ENCODE measurements around the gene SMIM38. TPM values are rescaled to one million over a fixed set of nuclear protein-coding genes. Genes with fewer than 3 reads are reported as not detected.
A peak's percentile ranks its signal among the peaks of the same experiment; 100 is the strongest.

The SMIM38 gene
- total RNA-seq (1 to 10 TPM in 1 of 2 donors, under 1 TPM in 1; 0.59 to 1.2 TPM), polyA plus RNA-seq (ENCODE audit: insufficient read length in 2 of 2) (under 1 TPM; 0.19 to 0.59 TPM)
- long read RNA-seq, donor 1 = 0 reads
- long read RNA-seq, donor 2 = 0 reads
- long read RNA-seq, donor 3 = 0 reads
- long read RNA-seq, donor 4 = 0 reads

DNA sequence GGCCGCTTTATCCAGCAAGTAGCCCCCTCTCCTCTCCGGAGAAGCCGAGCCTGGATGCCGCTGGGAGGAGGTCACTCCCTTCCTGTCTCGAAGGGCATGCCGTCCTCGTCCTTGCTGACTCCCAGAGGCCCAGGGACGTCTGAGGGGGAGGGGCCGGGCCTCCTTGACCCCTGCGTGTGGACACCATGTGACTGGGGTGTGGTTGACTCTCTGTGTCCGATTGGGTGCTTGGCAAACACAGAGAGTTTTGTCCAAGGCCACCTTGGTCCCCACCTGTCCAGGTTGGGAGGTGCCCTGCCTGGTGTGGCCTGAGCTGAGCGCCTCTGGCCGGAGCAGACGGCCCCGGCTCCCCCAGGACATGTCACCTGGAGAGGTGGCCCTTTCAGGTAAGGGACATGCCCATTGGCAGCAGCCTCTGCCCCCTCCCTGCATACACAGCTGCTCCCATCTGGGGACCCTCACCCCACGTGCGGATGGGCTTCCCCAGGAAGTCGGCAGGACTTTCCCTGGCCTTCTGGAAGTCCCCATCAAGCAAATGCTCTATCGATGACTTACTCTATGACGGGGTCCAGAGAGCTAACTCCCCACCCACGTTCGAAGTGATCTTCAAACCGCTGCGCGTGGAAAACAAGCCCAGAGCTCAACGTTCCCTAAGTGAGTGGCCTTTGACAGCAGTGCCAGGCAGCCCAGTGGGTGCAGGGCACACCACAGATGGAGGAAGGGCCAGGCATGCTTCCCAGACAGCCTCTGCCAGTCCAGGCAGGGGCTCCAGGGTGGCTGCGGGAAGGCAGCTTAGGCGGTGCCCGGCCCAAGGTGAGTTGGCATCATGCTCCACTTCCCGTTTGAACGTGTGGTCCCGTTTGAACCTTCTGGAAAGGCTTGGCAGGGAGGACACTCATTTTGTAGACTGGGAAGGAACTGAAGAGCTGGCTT is at the start of gene SMIM38:
Gene SMIM38 (plus strand): TSS at position 634 of the 933 bp plus-strand sequence. CDS start 1,912 bp downstream, outside the sequence.
- peak within 1 kb of the TSS; percentile 96 for H3K27ac ChIP-seq (ENCODE audit: low read depth, low read length)
- no peak within 1 kb of the TSS for H3K4me3 ChIP-seq (ENCODE audit: low read depth, low read length)
- WGBS (ENCODE audit: insufficient coverage) = 73% methylated on average over 31 of the region's 32 CpGs
- H3K9me3 ChIP-seq (ENCODE audit: control insufficient read depth, insufficient read depth, low read length) = peaks cover 2% of the 10 kb centered on the region
- no peak for DNase-seq (ENCODE audit: low read depth in 4 of 6, low spot score in 6 of 6)
- peaks cover 9% of the 10 kb centered on the region for H3K36me3 ChIP-seq (ENCODE audit: control insufficient read depth, insufficient read depth, low read length)
- peaks cover 9% of the 10 kb centered on the region for H3K27me3 ChIP-seq (ENCODE audit: control insufficient read depth, insufficient read depth, low read length)
- peaks cover 62% of the 10 kb centered on the region for H3K4me1 ChIP-seq (ENCODE audit: control insufficient read depth, insufficient read depth, low read length)

DNA sequence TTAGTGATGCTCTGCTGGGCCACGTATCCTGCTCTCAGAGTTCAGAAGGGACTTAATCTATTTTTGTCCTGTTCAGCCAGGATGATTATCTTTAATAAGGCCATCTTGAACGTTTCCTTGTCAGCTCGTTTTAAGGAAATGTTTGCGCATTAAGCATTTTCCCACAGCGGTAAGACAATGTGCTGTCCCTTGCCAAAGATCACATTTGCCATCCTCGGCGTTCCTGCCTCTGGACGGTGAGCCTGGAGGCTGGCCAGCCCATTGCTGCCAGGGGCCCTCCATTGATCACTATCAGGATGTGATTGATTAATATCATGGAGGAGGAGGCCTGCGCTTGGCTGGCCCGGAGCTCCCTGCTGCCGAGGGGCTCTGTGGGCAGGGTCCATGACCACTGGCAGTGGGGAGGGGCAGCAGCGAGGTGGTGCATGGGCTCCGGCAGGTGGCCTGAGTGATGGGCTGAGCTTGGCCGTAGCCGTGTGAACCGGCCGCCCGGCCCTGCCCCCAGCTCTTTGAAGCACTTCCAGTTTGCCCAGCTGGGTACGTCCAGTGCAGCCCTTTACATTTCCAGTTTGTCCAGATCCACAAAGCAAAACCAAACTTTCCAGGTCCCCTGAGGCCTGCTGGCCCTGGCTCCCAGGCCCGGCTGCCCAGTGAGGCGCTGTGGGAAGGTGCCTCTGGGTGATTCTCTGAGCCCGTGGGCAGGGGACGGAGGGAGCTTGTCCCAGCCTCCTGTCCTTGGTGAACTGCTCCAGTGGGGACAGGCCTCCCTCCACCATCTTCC is 49.5 kb upstream of the SMIM38 start:
- Histone ChIP-seq H3K4me3 (ENCODE audit: low read depth, low read length) (no peak overlapping the region), H3K27ac (ENCODE audit: low read depth, low read length) (no peak overlapping the region), H3K4me1 (ENCODE audit: control insufficient read depth, insufficient read depth, low read length) (peaks cover 48% of the 10 kb centered on the region), H3K27me3 (ENCODE audit: control insufficient read depth, insufficient read depth, low read length) (no peaks in the 10 kb centered on the region), H3K36me3 (ENCODE audit: control insufficient read depth, insufficient read depth, low read length) (peaks cover 6% of the 10 kb centered on the region), H3K9me3 (ENCODE audit: control insufficient read depth, insufficient read depth, low read length) (no peaks in the 10 kb centered on the region)
- DNase-seq (ENCODE audit: low read depth in 4 of 6, low spot score in 6 of 6) = peak in 1 of 6 donors; percentile 53
- WGBS (ENCODE audit: insufficient coverage) = 46% methylated on average over 23 of the region's 23 CpGs

DNA sequence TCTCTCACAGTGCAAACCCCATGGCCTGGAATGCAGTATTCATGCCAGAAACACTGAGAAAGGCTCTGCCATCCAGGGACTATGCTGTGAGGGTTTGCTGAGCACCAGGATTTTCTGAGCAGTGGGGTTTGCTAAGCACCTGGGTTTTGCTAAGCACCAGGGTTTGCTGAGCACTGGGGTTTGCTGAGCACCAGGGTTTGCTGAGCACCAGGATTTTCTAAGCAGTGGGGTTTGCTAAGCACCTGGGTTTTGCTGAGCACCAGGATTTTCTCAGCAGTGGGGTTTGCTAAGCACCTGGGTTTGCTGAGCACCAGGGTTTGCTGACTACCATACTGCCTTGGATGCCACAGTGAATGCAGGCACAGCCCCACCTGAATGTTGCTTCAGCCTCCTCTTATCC is 48.3 kb upstream of the SMIM38 start:
- Histone ChIP-seq H3K27ac (ENCODE audit: low read depth, low read length) (no peak overlapping the region), H3K9me3 (ENCODE audit: control insufficient read depth, insufficient read depth, low read length) (no peaks in the 10 kb centered on the region), H3K36me3 (ENCODE audit: control insufficient read depth, insufficient read depth, low read length) (peaks cover 6% of the 10 kb centered on the region), H3K4me1 (ENCODE audit: control insufficient read depth, insufficient read depth, low read length) (peaks cover 36% of the 10 kb centered on the region), H3K27me3 (ENCODE audit: control insufficient read depth, insufficient read depth, low read length) (no peaks in the 10 kb centered on the region), H3K4me3 (ENCODE audit: low read depth, low read length) (no peak overlapping the region)
- DNase-seq (ENCODE audit: low read depth in 4 of 6, low spot score in 6 of 6) = no peak

DNA sequence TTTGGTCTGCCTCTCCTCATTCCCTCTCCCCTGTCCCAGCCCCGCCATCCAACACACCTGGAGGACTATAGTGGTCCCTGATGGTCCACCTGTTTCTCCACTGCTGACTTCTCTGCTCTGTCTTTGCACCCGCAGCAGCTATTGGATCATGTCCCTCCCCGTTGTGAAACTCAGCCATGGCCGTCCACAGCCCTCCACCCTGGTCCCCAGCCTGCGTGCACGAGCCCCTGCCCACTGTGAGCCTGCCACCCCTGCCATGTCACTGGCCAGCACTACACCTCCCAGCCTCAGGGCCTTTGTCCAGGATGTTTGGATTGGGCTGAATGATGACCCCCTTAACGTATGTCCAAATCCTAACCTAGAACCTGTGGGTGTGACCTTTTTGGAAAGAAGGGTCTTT is 47.7 kb upstream of the SMIM38 start:
- H3K27me3 ChIP-seq (ENCODE audit: control insufficient read depth, insufficient read depth, low read length) = no peaks in the 10 kb centered on the region
- H3K4me1 ChIP-seq (ENCODE audit: control insufficient read depth, insufficient read depth, low read length) = peaks cover 30% of the 10 kb centered on the region
- no peak overlapping the region for H3K27ac ChIP-seq (ENCODE audit: low read depth, low read length)
- H3K4me3 ChIP-seq (ENCODE audit: low read depth, low read length) = no peak overlapping the region
- H3K36me3 ChIP-seq (ENCODE audit: control insufficient read depth, insufficient read depth, low read length) = peaks cover 6% of the 10 kb centered on the region
- no peak for DNase-seq (ENCODE audit: low read depth in 4 of 6, low spot score in 6 of 6)
- no peaks in the 10 kb centered on the region for H3K9me3 ChIP-seq (ENCODE audit: control insufficient read depth, insufficient read depth, low read length)
- WGBS (ENCODE audit: insufficient coverage) = 92% methylated on average over 7 of the region's 7 CpGs

DNA sequence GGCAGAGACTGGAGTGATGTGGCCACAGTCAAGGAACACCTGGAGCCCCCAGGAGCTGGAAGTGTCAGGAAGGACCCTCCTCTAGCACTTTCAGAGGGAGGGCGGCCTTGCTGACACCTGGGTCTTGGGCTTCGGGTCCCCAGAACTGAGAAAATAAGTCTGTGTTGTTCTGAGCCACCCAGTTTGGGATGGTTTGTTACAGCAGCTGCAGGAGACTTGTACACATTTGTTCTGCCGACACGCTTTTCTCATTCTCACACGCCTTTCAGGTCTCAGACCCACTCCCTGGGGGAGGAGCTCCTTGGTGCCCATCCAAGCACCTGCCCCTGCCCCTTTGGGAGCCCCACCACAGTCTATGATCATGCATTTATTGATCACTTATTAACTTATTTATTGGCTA is 47.2 kb upstream of the SMIM38 start:
- Histone ChIP-seq H3K4me3 (ENCODE audit: low read depth, low read length) (no peak overlapping the region), H3K4me1 (ENCODE audit: control insufficient read depth, insufficient read depth, low read length) (peaks cover 26% of the 10 kb centered on the region), H3K9me3 (ENCODE audit: control insufficient read depth, insufficient read depth, low read length) (no peaks in the 10 kb centered on the region), H3K36me3 (ENCODE audit: control insufficient read depth, insufficient read depth, low read length) (peaks cover 6% of the 10 kb centered on the region), H3K27ac (ENCODE audit: low read depth, low read length) (no peak overlapping the region), H3K27me3 (ENCODE audit: control insufficient read depth, insufficient read depth, low read length) (no peaks in the 10 kb centered on the region)
- no peak for DNase-seq (ENCODE audit: low read depth in 4 of 6, low spot score in 6 of 6)
- 100% methylated on average over 4 of the region's 5 CpGs for WGBS (ENCODE audit: insufficient coverage)

DNA sequence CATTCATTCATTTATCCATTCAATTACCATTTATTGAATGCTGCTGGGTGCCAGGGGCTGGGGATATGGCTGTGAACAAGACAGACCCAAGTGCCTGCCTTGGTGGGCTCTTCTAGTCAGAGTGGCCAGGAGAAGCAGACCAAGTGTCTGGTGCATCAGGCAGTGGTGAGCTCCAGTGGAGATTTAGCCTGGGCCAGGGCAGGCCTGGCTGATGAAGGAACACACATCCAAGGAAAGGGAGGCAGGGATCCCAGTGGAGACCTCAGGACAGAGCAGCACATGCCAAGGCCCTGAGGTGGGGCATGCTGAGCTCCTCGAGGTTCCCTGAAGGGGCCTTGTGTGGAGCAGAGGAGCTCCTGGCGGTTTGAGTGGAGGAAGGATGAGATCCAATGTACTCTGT is 46.6 kb upstream of the SMIM38 start:
- Histone ChIP-seq H3K4me1 (ENCODE audit: control insufficient read depth, insufficient read depth, low read length) (peaks cover 26% of the 10 kb centered on the region), H3K9me3 (ENCODE audit: control insufficient read depth, insufficient read depth, low read length) (no peaks in the 10 kb centered on the region), H3K27me3 (ENCODE audit: control insufficient read depth, insufficient read depth, low read length) (no peaks in the 10 kb centered on the region), H3K36me3 (ENCODE audit: control insufficient read depth, insufficient read depth, low read length) (peaks cover 6% of the 10 kb centered on the region), H3K4me3 (ENCODE audit: low read depth, low read length) (no peak overlapping the region), H3K27ac (ENCODE audit: low read depth, low read length) (no peak overlapping the region)
- 92% methylated on average over 2 of the region's 2 CpGs for WGBS (ENCODE audit: insufficient coverage)
- DNase-seq (ENCODE audit: low read depth in 4 of 6, low spot score in 6 of 6) = no peak

DNA sequence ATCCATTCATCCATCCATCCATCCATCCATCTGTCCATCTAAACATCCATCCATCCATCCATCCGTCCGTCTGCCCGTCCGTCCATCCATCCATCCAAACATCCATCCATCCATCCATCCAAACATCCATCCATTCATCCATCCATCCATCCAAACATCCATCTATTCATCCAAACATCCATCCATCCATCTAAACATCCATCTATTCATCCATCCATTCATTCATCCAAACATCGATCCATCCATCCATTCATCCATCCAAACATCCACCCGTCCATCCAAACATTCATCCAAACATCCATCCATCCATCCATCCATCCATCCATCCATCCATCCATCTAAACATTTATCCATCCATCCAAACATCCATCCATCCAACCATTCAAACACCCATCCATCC is 45.3 kb upstream of the SMIM38 start:
- Histone ChIP-seq H3K27me3 (ENCODE audit: control insufficient read depth, insufficient read depth, low read length) (no peaks in the 10 kb centered on the region), H3K4me3 (ENCODE audit: low read depth, low read length) (no peak overlapping the region), H3K4me1 (ENCODE audit: control insufficient read depth, insufficient read depth, low read length) (peaks cover 19% of the 10 kb centered on the region), H3K27ac (ENCODE audit: low read depth, low read length) (no peak overlapping the region), H3K9me3 (ENCODE audit: control insufficient read depth, insufficient read depth, low read length) (no peaks in the 10 kb centered on the region), H3K36me3 (ENCODE audit: control insufficient read depth, insufficient read depth, low read length) (peaks cover 8% of the 10 kb centered on the region)
- WGBS (ENCODE audit: insufficient coverage) = 98% methylated on average over 6 of the region's 6 CpGs
- no peak for DNase-seq (ENCODE audit: low read depth in 4 of 6, low spot score in 6 of 6)

DNA sequence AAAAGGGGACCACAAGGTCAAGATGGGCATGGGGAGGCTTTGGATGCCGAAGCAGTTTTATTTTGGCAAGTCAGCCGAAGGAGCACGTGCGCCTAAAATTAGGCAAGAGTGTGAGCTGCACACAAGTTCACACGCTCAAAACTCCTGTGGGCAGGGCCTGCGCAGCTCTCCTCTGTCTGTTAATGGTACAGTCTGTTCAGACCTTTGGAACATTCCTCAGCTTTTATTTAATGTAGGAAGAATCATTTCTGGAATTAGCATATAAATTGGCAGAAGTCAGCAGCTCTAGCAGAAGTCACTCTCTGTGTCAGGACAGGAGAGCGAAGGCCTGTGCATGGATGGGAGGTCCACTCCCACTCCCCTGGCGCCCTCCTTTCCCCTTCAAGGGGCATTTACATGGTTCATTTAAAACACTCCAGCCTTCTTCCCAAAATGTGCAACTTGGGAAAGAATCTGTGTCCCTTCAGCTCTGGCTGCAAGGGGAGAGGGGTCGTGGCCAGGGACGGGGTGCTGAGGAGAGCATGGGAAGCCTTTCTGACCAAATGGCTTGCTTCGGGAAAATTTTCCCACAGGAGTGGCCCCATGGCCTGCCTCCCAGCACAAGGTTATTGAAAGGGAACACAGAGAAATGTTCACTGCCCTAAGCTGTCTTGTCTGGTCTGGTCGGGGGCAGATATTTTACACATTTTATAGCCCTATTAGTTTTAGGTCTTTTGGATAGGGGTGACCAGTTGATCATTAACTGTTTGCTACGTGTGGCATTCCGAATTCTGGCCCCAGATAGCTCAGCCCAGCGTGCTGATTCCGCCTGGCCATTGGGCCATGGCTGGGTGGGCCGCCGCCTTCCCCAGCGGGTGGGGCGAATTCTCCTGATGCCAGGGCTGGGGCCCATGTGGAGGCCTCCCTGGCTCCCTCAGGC is 43.9 kb upstream of the SMIM38 start:
- peaks cover 4% of the 10 kb centered on the region for H3K4me1 ChIP-seq (ENCODE audit: control insufficient read depth, insufficient read depth, low read length)
- H3K36me3 ChIP-seq (ENCODE audit: control insufficient read depth, insufficient read depth, low read length) = peaks cover 12% of the 10 kb centered on the region
- no peaks in the 10 kb centered on the region for H3K27me3 ChIP-seq (ENCODE audit: control insufficient read depth, insufficient read depth, low read length)
- H3K4me3 ChIP-seq (ENCODE audit: low read depth, low read length) = no peak overlapping the region
- WGBS (ENCODE audit: insufficient coverage) = 84% methylated on average over 18 of the region's 20 CpGs
- peak in 1 of 6 donors; percentile 13 for DNase-seq (ENCODE audit: low read depth in 4 of 6, low spot score in 6 of 6)
- no peak overlapping the region for H3K27ac ChIP-seq (ENCODE audit: low read depth, low read length)
- no peaks in the 10 kb centered on the region for H3K9me3 ChIP-seq (ENCODE audit: control insufficient read depth, insufficient read depth, low read length)

DNA sequence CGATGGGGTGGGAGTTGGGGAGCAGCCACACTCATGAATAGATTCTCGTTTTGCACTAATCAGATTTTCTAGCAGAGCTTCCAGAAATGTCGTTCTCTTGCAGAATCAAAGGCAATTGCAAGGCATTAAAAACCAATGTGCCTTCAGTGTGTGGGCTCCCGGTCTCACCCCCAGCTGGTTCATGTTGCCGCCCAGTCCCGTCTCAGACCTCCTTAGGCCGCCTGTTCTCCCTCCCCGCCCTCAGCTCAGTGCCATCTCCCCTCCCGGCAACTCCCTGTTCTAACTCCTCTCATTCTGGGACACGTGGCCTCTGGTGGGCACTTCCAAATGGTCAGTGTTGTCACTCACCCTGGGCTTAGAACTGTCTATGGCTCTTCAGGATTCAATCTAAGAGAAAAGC is 42.5 kb upstream of the SMIM38 start:
- H3K27me3 ChIP-seq (ENCODE audit: control insufficient read depth, insufficient read depth, low read length) = no peaks in the 10 kb centered on the region
- H3K4me1 ChIP-seq (ENCODE audit: control insufficient read depth, insufficient read depth, low read length) = no peaks in the 10 kb centered on the region
- peaks cover 9% of the 10 kb centered on the region for H3K36me3 ChIP-seq (ENCODE audit: control insufficient read depth, insufficient read depth, low read length)
- WGBS (ENCODE audit: insufficient coverage) = 84% methylated on average over 10 of the region's 10 CpGs
- no peak overlapping the region for H3K27ac ChIP-seq (ENCODE audit: low read depth, low read length)
- DNase-seq (ENCODE audit: low read depth in 4 of 6, low spot score in 6 of 6) = no peak
- no peaks in the 10 kb centered on the region for H3K9me3 ChIP-seq (ENCODE audit: control insufficient read depth, insufficient read depth, low read length)
- no peak overlapping the region for H3K4me3 ChIP-seq (ENCODE audit: low read depth, low read length)

All from spinal cord (tissue), 10 donors.